Activated naive CD4-positive, alpha-beta T cell treated with anti-CD3 and anti-CD28 coated beads for 36 hours (primary cell): ENCODE results near the gene CELA2A. TPM values are rescaled to one million over a fixed set of nuclear protein-coding genes. Genes with fewer than 3 reads are reported as not detected.

Experiments used
- CTCF ChIA-PET: fragments of 350-600 bp; sonication (Branson Sonifier 250); formaldehyde crosslinking; loops from one replicate; lab custom pipeline; 2021; ENCODE audit warnings: antibody characterized with exemption; lab: Charles Lee
- DNase-seq: peaks from one replicate; pipeline ENCODE4 v3.0.0-alpha.2; 2020
- H3K27ac Mint-ChIP-seq: one replicate; pipeline ENCODE4 v1.8.0; 2021; ENCODE audit warnings: mild to moderate bottlenecking, mixed read lengths
- H3K27me3 Mint-ChIP-seq: one replicate; pipeline ENCODE4 v1.8.0; 2021; ENCODE audit warnings: low read depth, mixed read lengths
- H3K36me3 Mint-ChIP-seq: one replicate; pipeline ENCODE4 v1.8.0; 2021; ENCODE audit warnings: low read depth, mixed read lengths
- H3K4me1 Mint-ChIP-seq: one replicate; pipeline ENCODE4 v1.8.0; 2021; ENCODE audit warnings: low read depth, mixed read lengths
- H3K4me3 Mint-ChIP-seq: one replicate; pipeline ENCODE4 v1.8.0; 2021; ENCODE audit warnings: mild to moderate bottlenecking, moderate library complexity, mixed read lengths
- H3K9me3 Mint-ChIP-seq: one replicate; pipeline ENCODE4 v1.8.0; 2021; ENCODE audit warnings: mixed read lengths
- intact Hi-C: fragments of 100-400 bp; cut with micrococcal nuclease; formaldehyde crosslinking; loops from one replicate; pipeline ENCODE4 v1.15.1; 2023
- total RNA-seq, 2 experiments: library from RNA; stranded (reverse); gene quantifications; one replicate each; pipeline ENCODE4 v1.2.3, GENCODE V29; 2021

The CELA2A gene
- total RNA-seq, 2 experiments from 2014 or later = not detected

DNA sequence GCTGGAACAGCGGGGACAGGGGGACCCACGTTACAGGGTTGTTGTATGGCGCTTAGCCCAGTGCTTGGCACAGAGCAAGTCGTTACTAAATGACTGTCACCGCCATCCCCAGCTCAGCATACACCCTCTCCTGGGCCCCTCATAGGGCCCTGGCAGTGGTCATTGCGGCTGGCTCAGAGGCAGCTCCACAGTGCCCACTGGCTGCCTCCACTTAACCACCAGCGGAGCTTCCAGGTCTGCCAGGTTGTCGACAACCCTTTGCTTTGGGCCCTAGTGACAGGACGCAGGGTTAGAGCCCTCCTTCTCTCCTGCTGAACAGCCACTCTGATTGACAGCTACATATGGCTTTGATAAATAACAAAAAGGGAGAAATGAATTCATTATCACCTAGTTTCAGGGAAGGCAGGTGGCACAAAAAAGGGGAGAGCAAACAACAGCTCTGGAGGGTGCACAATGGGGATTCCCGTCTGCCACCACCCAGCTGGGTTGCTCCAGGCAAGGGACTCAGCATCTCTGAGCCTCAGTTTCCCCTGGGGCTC lies 42.0 kb upstream of the CELA2A start:
- no peak overlapping the region for H3K27ac Mint-ChIP-seq
- CTCF ChIA-PET = interaction anchor here (1.5 kb wide), 1 partner anchor 91 kb away, joined by 6 read pairs; no protein-coding TSS in a partner anchor
- H3K4me1 Mint-ChIP-seq = peaks cover 57% of the 10 kb centered on the region
- no peak for DNase-seq
- peaks cover 6% of the 10 kb centered on the region for H3K36me3 Mint-ChIP-seq
- no peak overlapping the region for H3K4me3 Mint-ChIP-seq
- H3K27me3 Mint-ChIP-seq = no peaks in the 10 kb centered on the region
- H3K9me3 Mint-ChIP-seq = no peaks in the 10 kb centered on the region
- intact Hi-C loops = loop anchor here (5.0 to 10.0 kb wide), 3 partner anchors 167 to 550 kb away; partner anchors contain the start of genes DDI2 and FHAD1

DNA sequence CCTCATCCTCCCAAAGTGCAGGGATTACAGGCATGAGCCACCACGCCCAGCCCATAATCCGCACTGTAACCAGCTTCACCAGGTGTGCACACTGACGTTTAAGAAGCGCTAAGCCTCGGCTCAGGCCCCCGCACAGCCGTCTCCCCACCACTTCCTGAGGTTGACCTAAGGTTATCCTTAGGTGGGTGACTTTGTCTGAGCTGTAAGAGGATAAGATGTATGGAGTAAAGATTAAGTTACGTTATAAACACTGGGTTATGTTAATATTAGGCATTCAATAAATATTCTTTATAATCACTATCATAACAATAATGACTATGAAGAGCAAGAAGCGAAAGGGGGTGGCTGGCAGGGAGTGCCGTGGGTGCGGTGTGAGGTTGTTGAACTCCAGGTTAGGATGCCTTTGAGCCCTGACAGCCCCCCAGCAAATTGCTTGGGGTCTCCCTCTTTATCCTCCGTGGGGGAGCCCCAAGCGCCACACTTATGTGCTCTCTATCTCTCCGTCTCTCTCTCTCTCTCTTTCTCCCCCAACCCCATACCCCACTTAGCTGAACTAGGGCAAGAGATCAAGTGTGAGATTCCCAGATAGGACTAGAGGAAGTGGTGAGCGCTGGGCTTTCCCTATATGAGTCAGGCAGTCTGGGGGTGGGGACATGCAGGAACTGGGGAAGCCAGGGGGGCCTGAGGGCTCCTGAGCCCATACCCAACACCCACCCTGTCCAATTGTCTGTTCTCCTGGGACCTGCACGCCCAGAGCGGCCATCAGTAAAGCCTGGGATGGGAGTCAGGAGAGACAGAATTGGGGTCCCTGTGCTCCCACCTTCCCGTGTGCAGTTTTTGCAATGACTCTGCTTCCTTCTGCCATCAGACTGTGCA lies 39.2 kb upstream of the CELA2A start:
- CTCF ChIA-PET = interaction anchor here (0.6 to 1.5 kb wide), 3 partner anchors 15 to 19 kb away, joined by 3 to 4 read pairs (median 4); no protein-coding TSS in a partner anchor
- peak overlapping the region; percentile 71 for H3K27ac Mint-ChIP-seq
- no peaks in the 10 kb centered on the region for H3K27me3 Mint-ChIP-seq
- DNase-seq = peak; percentile 61
- peaks cover 11% of the 10 kb centered on the region for H3K36me3 Mint-ChIP-seq
- no peaks in the 10 kb centered on the region for H3K9me3 Mint-ChIP-seq
- H3K4me1 Mint-ChIP-seq = peaks cover 49% of the 10 kb centered on the region
- no peak overlapping the region for H3K4me3 Mint-ChIP-seq
- intact Hi-C loops = loop anchor here (1.0 to 10.0 kb wide), 4 partner anchors 8 to 548 kb away; partner anchors contain the start of genes CASP9, DDI2 and EFHD2

DNA sequence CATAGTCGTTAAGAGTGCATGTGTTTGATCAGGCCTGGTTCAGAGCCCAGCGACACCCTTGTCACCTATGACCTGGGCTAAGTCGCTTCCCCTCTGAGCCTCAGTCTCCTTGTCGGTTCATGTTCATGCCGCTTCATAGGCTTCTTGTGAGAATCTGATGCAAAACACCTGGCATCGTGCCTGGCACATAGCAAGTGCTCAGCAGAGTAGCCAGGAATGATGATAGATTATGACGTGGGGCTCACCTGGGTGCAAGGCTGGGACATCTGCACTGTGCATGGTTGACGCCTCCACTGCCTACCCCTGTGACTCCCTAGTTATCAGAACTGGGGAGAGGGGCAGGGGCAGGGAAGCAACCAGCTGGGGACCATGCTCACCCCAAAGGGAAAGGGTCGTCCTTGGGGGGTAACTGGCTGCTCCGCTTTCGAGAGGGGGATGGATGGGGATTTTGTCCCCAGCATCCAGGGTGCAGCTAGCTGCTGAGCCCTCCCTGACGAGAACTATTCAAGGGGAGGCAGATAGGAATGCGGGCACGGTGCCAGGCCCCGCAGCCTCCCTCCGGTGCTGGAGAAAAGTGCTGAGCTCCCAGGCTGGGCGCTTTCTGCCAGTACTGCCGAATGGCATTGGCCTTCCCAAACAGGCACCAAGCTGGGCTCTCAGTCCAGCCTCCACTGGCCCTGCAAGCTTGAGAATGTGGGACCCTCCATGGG lies 37.6 kb upstream of the CELA2A start:
- Mint-ChIP-seq H3K4me1 (peaks cover 43% of the 10 kb centered on the region), H3K27me3 (no peaks in the 10 kb centered on the region), H3K4me3 (no peak overlapping the region), H3K36me3 (peaks cover 11% of the 10 kb centered on the region), H3K9me3 (no peaks in the 10 kb centered on the region), H3K27ac (peak overlapping the region; percentile 41)
- intact Hi-C loops = loop anchor here (10.0 kb wide), 2 partner anchors 196 to 546 kb away; partner anchors contain the start of gene DDI2
- CTCF ChIA-PET = interaction anchor here (0.6 to 2.8 kb wide), 4 partner anchors 12 to 95 kb away, joined by 4 to 14 read pairs (median 4); no protein-coding TSS in a partner anchor
- DNase-seq = no peak

DNA sequence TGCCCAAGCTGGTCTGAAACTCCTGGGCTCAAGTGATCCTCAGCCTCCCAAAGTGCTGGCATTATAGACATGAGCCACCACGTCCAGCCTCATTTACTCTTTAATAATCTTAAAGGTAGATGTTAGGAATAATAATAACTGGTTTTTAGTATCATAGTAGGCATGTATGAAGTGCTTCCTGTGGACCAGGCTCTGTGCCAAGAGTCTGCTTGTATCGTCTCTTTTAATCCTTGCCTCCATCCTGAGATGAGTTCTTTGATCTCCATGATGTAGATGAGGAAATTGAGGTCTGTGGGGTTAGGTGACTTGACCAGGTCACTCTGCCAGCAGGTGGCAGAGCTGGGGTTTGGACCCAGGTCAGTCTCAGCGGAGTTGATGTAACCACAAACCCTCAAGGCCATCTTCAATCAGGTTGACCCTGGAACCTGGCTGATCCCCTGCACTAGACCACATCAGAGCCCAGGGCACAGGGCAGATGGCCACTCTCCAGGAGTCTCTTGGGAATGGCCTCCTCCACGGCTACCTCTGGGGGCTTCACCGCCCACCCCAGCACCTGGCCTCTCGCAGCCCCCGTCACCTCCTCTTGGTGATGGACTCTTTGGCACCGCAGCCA lies 35.6 kb upstream of the CELA2A start:
- CTCF ChIA-PET = interaction anchor here (0.6 to 2.8 kb wide), 2 partner anchors 97 to 402 kb away, joined by 3 to 14 read pairs; no protein-coding TSS in a partner anchor
- intact Hi-C loops = no loop called here
- no peaks in the 10 kb centered on the region for H3K9me3 Mint-ChIP-seq
- H3K27me3 Mint-ChIP-seq = no peaks in the 10 kb centered on the region
- no peak for DNase-seq
- no peak overlapping the region for H3K4me3 Mint-ChIP-seq
- H3K4me1 Mint-ChIP-seq = peaks cover 24% of the 10 kb centered on the region
- peaks cover 5% of the 10 kb centered on the region for H3K36me3 Mint-ChIP-seq
- H3K27ac Mint-ChIP-seq = no peak overlapping the region

DNA sequence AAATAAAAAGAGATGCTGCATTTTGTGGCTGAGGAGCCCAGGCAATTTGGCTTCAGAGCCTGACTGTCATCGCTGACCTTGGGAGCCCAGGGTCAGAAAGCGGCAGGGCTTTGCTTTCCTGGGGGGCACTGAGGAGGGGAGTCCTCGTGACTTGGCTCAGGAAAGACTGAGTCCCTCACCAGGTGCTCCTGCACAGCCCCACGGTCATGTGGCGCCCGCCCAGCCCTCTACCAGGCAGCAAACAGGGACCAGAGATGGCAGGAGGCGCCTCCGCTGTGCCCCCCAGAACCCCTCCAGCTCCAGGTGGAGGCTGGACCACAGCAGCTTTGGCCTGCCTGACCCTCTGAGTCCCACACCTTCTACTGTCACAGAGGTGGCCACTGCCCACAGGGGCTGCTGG lies 33.7 kb upstream of the CELA2A start:
- no peak for DNase-seq
- CTCF ChIA-PET = no interaction called here
- peaks cover 6% of the 10 kb centered on the region for H3K4me1 Mint-ChIP-seq
- no peaks in the 10 kb centered on the region for H3K27me3 Mint-ChIP-seq
- H3K4me3 Mint-ChIP-seq = no peak overlapping the region
- intact Hi-C loops = no loop called here
- no peak overlapping the region for H3K27ac Mint-ChIP-seq
- no peaks in the 10 kb centered on the region for H3K9me3 Mint-ChIP-seq
- peaks cover 12% of the 10 kb centered on the region for H3K36me3 Mint-ChIP-seq

DNA sequence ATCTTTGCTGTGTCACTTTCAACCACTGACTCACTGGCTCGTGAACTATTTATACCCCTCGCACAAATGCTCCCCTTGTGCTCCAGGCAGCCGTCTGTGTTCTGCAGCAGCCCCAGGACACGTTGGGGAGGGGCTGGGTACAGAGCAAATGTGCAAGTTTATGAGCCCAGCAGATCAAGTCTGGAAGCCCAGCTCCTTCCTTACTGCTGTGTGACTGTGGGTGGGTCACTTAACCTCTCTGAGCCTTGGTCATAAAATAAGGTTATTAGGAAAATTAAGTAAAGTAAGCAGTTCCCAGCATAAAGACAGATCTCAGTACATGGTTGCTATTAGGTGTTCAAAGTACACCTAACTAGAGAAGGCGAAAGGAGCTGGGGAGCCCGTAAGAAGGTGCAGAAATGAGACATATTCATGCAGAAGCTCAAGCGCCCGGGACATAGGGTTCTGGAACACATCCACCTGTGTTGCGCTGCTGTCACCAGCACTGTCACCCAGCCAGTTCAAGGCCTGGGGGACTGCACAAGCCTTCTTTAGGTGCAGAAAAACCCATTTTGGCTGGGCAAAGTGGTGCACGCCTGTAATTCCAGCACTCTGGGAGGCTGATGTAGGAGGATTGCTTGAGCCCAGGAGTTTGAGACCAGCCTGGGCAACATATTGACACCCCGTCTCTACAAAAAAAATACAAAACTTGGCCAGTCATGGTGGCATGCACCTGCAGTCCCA lies 33.0 kb upstream of the CELA2A start:
- peaks cover 4% of the 10 kb centered on the region for H3K4me1 Mint-ChIP-seq
- no peaks in the 10 kb centered on the region for H3K27me3 Mint-ChIP-seq
- no peak for DNase-seq
- intact Hi-C loops = no loop called here
- peaks cover 12% of the 10 kb centered on the region for H3K36me3 Mint-ChIP-seq
- no peak overlapping the region for H3K27ac Mint-ChIP-seq
- no peak overlapping the region for H3K4me3 Mint-ChIP-seq
- CTCF ChIA-PET = no interaction called here
- no peaks in the 10 kb centered on the region for H3K9me3 Mint-ChIP-seq

DNA sequence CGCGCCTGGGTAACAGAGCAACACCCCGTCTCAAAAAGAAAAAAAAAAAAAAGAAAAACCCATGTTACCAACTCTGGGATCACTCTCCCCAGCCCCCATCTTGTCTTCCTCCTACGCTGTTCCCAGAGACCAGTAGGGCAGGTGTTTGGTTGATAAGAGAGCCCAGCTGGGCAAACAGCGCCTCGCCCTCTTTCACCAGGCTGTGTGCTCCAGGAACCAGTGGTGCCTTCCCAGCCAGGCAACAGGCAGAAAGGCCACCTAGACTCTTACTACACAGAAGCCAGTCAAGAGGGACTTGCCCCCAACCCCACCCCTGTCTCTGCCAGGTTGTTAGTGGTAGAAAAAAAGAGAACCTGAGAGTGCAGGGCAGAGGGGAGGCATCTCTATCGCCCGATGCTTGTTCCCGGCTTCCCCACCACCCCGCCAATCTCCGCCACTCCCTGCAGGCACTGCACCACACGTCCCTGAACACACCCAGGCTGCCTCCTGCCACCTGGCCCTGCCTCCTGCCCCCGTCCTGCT lies 32.3 kb upstream of the CELA2A start:
- Mint-ChIP-seq H3K36me3 (peaks cover 12% of the 10 kb centered on the region), H3K4me3 (no peak overlapping the region), H3K27me3 (no peaks in the 10 kb centered on the region), H3K4me1 (peaks cover 2% of the 10 kb centered on the region), H3K9me3 (no peaks in the 10 kb centered on the region), H3K27ac (peak overlapping the region; percentile 36)
- no peak for DNase-seq
- intact Hi-C loops = no loop called here
- CTCF ChIA-PET = no interaction called here

DNA sequence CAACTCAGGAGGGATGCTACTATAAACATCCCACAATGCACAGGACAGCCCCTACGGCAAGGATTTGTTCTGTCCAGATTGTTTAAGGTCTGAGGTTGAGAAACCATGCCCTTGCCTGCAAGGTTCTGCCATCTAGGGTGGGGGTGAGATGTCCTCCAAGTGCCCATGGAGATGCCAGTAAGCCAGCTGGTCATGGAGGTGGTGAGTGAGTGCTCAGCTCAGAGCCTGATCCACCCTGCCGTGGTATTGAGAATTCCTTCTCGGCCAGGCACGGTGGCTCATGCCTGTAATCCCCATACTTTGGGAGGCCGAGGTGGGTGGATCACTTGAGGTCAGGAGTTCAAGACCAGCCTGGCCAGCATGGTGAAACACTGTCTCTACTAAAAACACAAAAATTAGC lies 31.6 kb upstream of the CELA2A start:
- CTCF ChIA-PET = interaction anchor here (0.9 kb wide), 1 partner anchor 101 kb away, joined by 6 read pairs; no protein-coding TSS in a partner anchor
- H3K27ac Mint-ChIP-seq = no peak overlapping the region

DNA sequence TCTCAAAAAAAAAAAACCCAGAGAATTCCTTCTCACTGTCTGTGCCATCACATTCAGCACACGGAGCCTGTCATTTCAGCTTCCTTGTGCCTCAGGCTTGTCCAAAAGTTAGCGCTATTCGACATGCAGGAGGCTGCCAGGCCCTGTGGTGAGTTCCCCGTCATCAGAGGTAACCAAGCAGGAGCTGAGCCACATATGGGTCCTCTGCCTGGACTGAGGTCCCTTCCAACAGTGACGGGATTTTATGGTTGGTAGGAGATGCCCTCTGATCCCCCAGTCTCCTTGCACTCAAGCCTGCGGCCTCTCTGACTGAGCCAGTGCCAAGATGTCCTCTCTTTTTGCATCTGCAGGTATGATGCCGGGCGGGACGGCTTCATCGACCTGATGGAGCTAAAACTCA lies 31.0 kb upstream of the CELA2A start:
- H3K27ac Mint-ChIP-seq = no peak overlapping the region

More for the DNA sequence above, 31.6 kb upstream of the CELA2A start:
- Mint-ChIP-seq H3K4me3 (no peak overlapping the region), H3K4me1 (peaks cover 2% of the 10 kb centered on the region), H3K9me3 (no peaks in the 10 kb centered on the region), H3K36me3 (peaks cover 10% of the 10 kb centered on the region), H3K27me3 (no peaks in the 10 kb centered on the region)
- intact Hi-C loops = no loop called here
- DNase-seq = no peak

DNA sequence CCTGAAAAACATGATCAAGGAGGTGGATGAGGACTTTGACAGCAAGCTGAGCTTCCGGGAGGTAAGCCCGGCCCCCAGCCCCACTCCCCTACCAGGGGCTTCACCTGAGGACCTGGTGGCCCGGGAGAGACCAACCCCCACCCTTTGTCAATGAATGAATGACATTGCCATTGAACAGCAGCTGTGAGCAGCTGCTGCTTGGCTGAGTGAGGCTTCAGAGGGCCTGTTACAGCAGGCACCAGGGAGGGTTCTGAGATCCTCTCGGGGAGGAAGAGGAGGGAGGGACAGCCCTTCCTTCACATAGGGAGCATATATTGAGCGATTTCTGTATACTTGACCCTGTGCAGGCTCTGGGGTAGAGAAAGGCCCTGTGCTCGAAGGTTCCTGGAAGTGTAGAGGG lies 30.6 kb upstream of the CELA2A start:
- no peak for DNase-seq
- CTCF ChIA-PET = no interaction called here
- Mint-ChIP-seq H3K27ac (no peak overlapping the region), H3K36me3 (peaks cover 8% of the 10 kb centered on the region), H3K27me3 (no peaks in the 10 kb centered on the region), H3K4me1 (no peaks in the 10 kb centered on the region), H3K9me3 (no peaks in the 10 kb centered on the region), H3K4me3 (no peak overlapping the region)
- intact Hi-C loops = no loop called here

More for the DNA sequence above, 31.0 kb upstream of the CELA2A start:
- CTCF ChIA-PET = interaction anchor here (0.9 kb wide), 1 partner anchor 102 kb away, joined by 6 read pairs; no protein-coding TSS in a partner anchor
- Mint-ChIP-seq H3K36me3 (peaks cover 8% of the 10 kb centered on the region), H3K9me3 (no peaks in the 10 kb centered on the region), H3K4me3 (no peak overlapping the region), H3K4me1 (no peaks in the 10 kb centered on the region), H3K27me3 (no peaks in the 10 kb centered on the region)
- intact Hi-C loops = no loop called here
- no peak for DNase-seq
